ENCODE data around the gene LMX1B. TPM values are rescaled to one million over a fixed set of nuclear protein-coding genes. Genes with fewer than 3 reads are reported as not detected.

LMX1B gene
- total and polyA plus RNA-seq, 2 donors (not counting 1 experiment from before 2014, with no cell fraction given), result not detected

GRCh38 chr9:126676102-126676684, 62.5 kb downstream of the LMX1B start:
- DNase-seq (ENCODE audit: low read depth in 2 of 2), result no peak
- no peaks in the 10 kb centered on the region for H3K4me1 ChIP-seq (ENCODE audit: control insufficient read depth, extremely low read depth, insufficient read depth, low read length)
- H4K20me1 ChIP-seq (ENCODE audit: control insufficient read depth, extremely low read depth, insufficient read depth, low read length), result no peaks in the 10 kb centered on the region
- no peaks in the 10 kb centered on the region for H3K9me3 ChIP-seq (ENCODE audit: control insufficient read depth, insufficient read depth, low read depth, low read length)
- no peaks in the 10 kb centered on the region for H3K79me2 ChIP-seq (ENCODE audit: control insufficient read depth, insufficient read depth, low read length)
- H3K27ac ChIP-seq (ENCODE audit: insufficient read depth, low read length), result no peak overlapping the region
- no peak overlapping the region for H2AFZ ChIP-seq (ENCODE audit: low read length)
- H3K4me3 ChIP-seq (replicated peaks in 1 of 4; ENCODE audit: control extremely low read depth in 1 of 4, insufficient read depth in 1 of 4, low read depth in 3 of 4, low read length in 4 of 4), result no peak overlapping the region
- no peak for TF ChIP-seq CTCF (conservative IDR thresholded peaks at IDR 0.05 in 1 of 2, IDR thresholded peaks at IDR 0.05 in 1 of 2; ENCODE audit: low read depth in 1 of 2, low read length in 2 of 2)
- TF ChIP-seq EZH2 (IDR thresholded peaks at IDR 0.05; ENCODE audit: low read length, missing control alignments), result peak; percentile 45
- H3K9ac ChIP-seq (ENCODE audit: insufficient read depth, low read length), result no peak overlapping the region
- H3K4me2 ChIP-seq (ENCODE audit: extremely low read depth, insufficient read depth, low read length), result no peak overlapping the region
- no peaks in the 10 kb centered on the region for H3K36me3 ChIP-seq (ENCODE audit: control insufficient read depth, insufficient read depth, low read length)
- H3K27me3 ChIP-seq (ENCODE audit: control insufficient read depth, insufficient read depth, low read length), result peaks cover 32% of the 10 kb centered on the region

- no peaks in the 10 kb centered on the region for H3K4me1 ChIP-seq (ENCODE audit: control insufficient read depth, extremely low read depth, insufficient read depth, low read length)
- no peak overlapping the region for H3K4me3 ChIP-seq (replicated peaks in 1 of 4; ENCODE audit: control extremely low read depth in 1 of 4, insufficient read depth in 1 of 4, low read depth in 3 of 4, low read length in 4 of 4)
- no peak for TF ChIP-seq EZH2 (IDR thresholded peaks at IDR 0.05; ENCODE audit: low read length, missing control alignments)
- TF ChIP-seq CTCF (conservative IDR thresholded peaks at IDR 0.05 in 1 of 2, IDR thresholded peaks at IDR 0.05 in 1 of 2; ENCODE audit: low read depth in 1 of 2, low read length in 2 of 2), result no peak
- H2AFZ ChIP-seq (ENCODE audit: low read length), result no peak overlapping the region
- H3K36me3 ChIP-seq (ENCODE audit: control insufficient read depth, insufficient read depth, low read length), result no peaks in the 10 kb centered on the region
- no peaks in the 10 kb centered on the region for H3K79me2 ChIP-seq (ENCODE audit: control insufficient read depth, insufficient read depth, low read length)
- no peak overlapping the region for H3K27ac ChIP-seq (ENCODE audit: insufficient read depth, low read length)
- H3K9me3 ChIP-seq (ENCODE audit: control insufficient read depth, insufficient read depth, low read depth, low read length), result no peaks in the 10 kb centered on the region
- H3K4me2 ChIP-seq (ENCODE audit: extremely low read depth, insufficient read depth, low read length), result no peak overlapping the region
- no peak for DNase-seq (ENCODE audit: low read depth in 2 of 2)
- no peak overlapping the region for H3K9ac ChIP-seq (ENCODE audit: insufficient read depth, low read length)
- H3K27me3 ChIP-seq (ENCODE audit: control insufficient read depth, insufficient read depth, low read length), result peaks cover 32% of the 10 kb centered on the region
- H4K20me1 ChIP-seq (ENCODE audit: control insufficient read depth, extremely low read depth, insufficient read depth, low read length), result no peaks in the 10 kb centered on the region
These were observed 63.0 kb downstream of the LMX1B start for GRCh38 chr9:126676685-126677143.

GRCh38 chr9:126677188-126678084, 63.7 kb downstream of the LMX1B start:
- no peaks in the 10 kb centered on the region for H4K20me1 ChIP-seq (ENCODE audit: control insufficient read depth, extremely low read depth, insufficient read depth, low read length)
- no peak overlapping the region for H3K27ac ChIP-seq (ENCODE audit: insufficient read depth, low read length)
- no peak overlapping the region for H3K9ac ChIP-seq (ENCODE audit: insufficient read depth, low read length)
- H3K4me3 ChIP-seq (replicated peaks in 1 of 4; ENCODE audit: control extremely low read depth in 1 of 4, insufficient read depth in 1 of 4, low read depth in 3 of 4, low read length in 4 of 4), result no peak overlapping the region
- TF ChIP-seq CTCF (conservative IDR thresholded peaks at IDR 0.05 in 1 of 2, IDR thresholded peaks at IDR 0.05 in 1 of 2; ENCODE audit: low read depth in 1 of 2, low read length in 2 of 2), result no peak
- peak; percentile 44 for TF ChIP-seq EZH2 (IDR thresholded peaks at IDR 0.05; ENCODE audit: low read length, missing control alignments)
- H3K79me2 ChIP-seq (ENCODE audit: control insufficient read depth, insufficient read depth, low read length), result no peaks in the 10 kb centered on the region
- no peaks in the 10 kb centered on the region for H3K36me3 ChIP-seq (ENCODE audit: control insufficient read depth, insufficient read depth, low read length)
- H3K27me3 ChIP-seq (ENCODE audit: control insufficient read depth, insufficient read depth, low read length), result peaks cover 37% of the 10 kb centered on the region
- DNase-seq (ENCODE audit: low read depth in 2 of 2), result no peak
- no peak overlapping the region for H2AFZ ChIP-seq (ENCODE audit: low read length)
- no peaks in the 10 kb centered on the region for H3K4me1 ChIP-seq (ENCODE audit: control insufficient read depth, extremely low read depth, insufficient read depth, low read length)
- H3K9me3 ChIP-seq (ENCODE audit: control insufficient read depth, insufficient read depth, low read depth, low read length), result no peaks in the 10 kb centered on the region
- H3K4me2 ChIP-seq (ENCODE audit: extremely low read depth, insufficient read depth, low read length), result no peak overlapping the region
